Lower leg skin (tissue), 3 donors: ENCODE results near the gene GORASP1.

Source experiments
- CTCF ChIP-seq, 3 donors: fragments of 450-650 bp; IDR thresholded peaks; one replicate each; pipeline ENCODE4 v1.5.1; 2016; ENCODE audit warnings: antibody characterized with exemption in 3 of 3, mild to moderate bottlenecking in 3 of 3, moderate library complexity in 2 of 3
- POLR2A ChIP-seq, 2 donors: fragments of 450-650 bp; IDR thresholded peaks; one replicate each; pipeline ENCODE4 v1.6.1; 2016 to 2017; ENCODE audit warnings: antibody characterized with exemption in 2 of 2, mild to moderate bottlenecking in 1 of 2, moderate library complexity in 1 of 2

DNA sequence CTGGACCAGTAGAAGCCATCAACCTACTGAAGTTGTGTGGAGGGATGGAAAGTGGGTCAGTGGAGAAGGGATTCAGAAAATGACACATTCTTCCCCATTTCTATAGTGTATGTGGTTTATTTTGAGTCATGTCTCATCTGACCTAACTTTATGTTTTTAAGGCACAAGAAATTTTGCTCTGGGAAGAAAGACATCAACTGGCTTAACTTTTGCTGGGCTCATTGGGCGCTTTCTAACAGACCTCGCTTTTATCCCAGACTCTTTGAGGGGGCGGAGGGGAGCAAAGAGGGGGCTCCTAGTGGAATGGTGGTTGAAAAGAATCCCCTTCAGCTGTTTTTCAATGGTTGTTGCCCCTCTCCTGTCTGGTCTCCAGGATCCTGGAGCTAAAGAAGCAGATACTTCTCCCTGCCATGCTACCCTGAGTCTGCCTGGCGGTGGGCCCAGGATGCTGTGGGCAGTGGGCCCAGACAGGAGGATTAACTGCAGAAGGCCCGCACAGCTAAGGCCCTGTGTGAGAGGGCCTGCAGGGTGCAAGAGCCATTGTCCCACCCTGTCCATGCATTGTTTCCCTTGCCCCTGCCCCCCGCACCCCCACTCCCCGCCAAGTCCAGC, 31.5 kb upstream of the GORASP1 start:
- no peak for TF ChIP-seq CTCF (IDR thresholded peaks at IDR 0.05)
- no peak for TF ChIP-seq POLR2A (IDR thresholded peaks at IDR 0.05)
